ENCODE measurements around the gene CFAP141. TPM values are rescaled to one million over a fixed set of nuclear protein-coding genes. Genes with fewer than 3 reads are reported as not detected.

Gene CFAP141
- total and polyA plus RNA-seq, 7 experiments from 2014 or later: not detected

DNA sequence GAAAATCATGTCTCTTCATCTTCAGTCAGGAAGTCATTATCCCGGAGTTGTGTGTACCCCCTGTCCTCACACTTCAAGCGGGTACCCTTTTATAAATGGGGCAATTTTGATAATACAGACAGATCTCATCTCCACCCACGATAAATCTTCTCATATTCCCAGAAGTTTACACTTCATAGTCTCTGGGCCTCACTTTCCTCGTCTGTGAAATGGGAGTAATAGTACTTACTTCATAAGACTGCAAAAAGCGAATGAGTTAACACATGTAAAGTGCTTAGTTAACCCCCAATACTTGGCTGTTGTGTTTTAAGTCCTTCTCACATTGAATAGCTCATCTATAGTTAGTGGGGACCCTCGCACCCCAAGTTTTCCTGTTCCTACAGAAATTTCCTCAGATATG is 52.1 kb downstream of the CFAP141 start:
- Mint-ChIP-seq H3K27me3 (no peaks in the 10 kb centered on the region), H3K36me3 (peaks cover 0 to 47% (median 22%) of the 10 kb centered on the region in 5 donors), H3K4me1 (peaks cover 34 to 68% (median 54%) of the 10 kb centered on the region in 7 donors), H3K27ac (peak overlapping the region; percentile 79 to 97 (median 96)), H3K9me3 (peaks cover 0 to 4% (median 2%) of the 10 kb centered on the region in 11 donors), H3K4me3 (peak overlapping the region in 6 of 10 donors; percentile 10 to 59 (median 43))
- peaks cover 23 to 58% of the 10 kb centered on the region in 2 donors for H3K4me1 ChIP-seq (ENCODE audit: control insufficient read depth in 2 of 2, insufficient read depth in 2 of 2, low read length in 2 of 2)
- no peaks in the 10 kb centered on the region for H3K9me3 ChIP-seq (ENCODE audit: control insufficient read depth in 2 of 3, low read length in 3 of 3)
- H3K27ac ChIP-seq (ENCODE audit: low read depth, low read length): peak overlapping the region; percentile 77
- CTCF ChIA-PET: no interaction called here
- no peak overlapping the region for H3K4me3 ChIP-seq (ENCODE audit: low read length)
- intact Hi-C loops (cut with micrococcal nuclease): loop anchor here in 1 of 2 donors (10.0 kb wide), 2 partner anchors 369 to 479 kb away; partner anchors contain the start of genes ILF2 and NPR1
- POLR2A ChIA-PET: interaction anchor here (0.6 to 10.1 kb wide), 3 partner anchors 9 to 590 kb away, joined by 3 to 115 read pairs (median 3); no protein-coding TSS in a partner anchor
- H3K27me3 ChIP-seq (ENCODE audit: control insufficient read depth in 2 of 2, insufficient read depth in 2 of 2, low read length in 2 of 2): no peaks in the 10 kb centered on the region
- H3K36me3 ChIP-seq (ENCODE audit: control insufficient read depth in 2 of 3, insufficient read depth in 3 of 3, low read length in 3 of 3): peaks cover under 1 to 5% (median 4%) of the 10 kb centered on the region in 3 experiments
- no peak for DNase-seq
- ATAC-seq: no peak

DNA sequence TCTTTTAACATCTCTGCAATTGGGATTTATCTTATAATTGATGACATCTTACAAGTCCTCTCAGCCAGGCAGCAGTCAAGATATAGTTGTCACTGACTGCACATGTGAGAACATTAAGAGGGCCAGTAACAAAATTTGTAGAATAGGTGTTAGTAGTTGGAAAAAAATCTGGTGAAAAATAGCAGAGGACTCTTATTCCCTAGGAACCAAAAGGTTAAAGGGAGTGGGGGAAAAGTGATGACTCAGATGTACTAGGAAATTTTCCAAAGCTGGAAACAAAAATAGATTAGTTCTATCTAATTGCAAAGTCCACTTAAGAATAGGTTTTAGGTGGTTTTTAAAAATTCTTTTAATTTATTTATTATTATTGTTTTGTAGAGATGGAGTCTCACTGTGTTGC is 54.8 kb downstream of the CFAP141 start:
- intact Hi-C loops (cut with micrococcal nuclease): loop anchor here in 1 of 2 donors (10.0 kb wide), 2 partner anchors 367 to 477 kb away; partner anchors contain the start of genes ILF2 and NPR1

More for the DNA sequence above, 54.8 kb downstream of the CFAP141 start:
- DNase-seq (no peak), ATAC-seq (no peak)
- Histone ChIP-seq H3K27ac (ENCODE audit: low read depth, low read length) (no peak overlapping the region), H3K9me3 (ENCODE audit: control insufficient read depth in 2 of 3, low read length in 3 of 3) (no peaks in the 10 kb centered on the region), H3K27me3 (ENCODE audit: control insufficient read depth in 2 of 2, insufficient read depth in 2 of 2, low read length in 2 of 2) (no peaks in the 10 kb centered on the region), H3K4me1 (ENCODE audit: control insufficient read depth in 2 of 2, insufficient read depth in 2 of 2, low read length in 2 of 2) (peaks cover 0 to 35% of the 10 kb centered on the region in 2 donors), H3K4me3 (ENCODE audit: low read length) (no peak overlapping the region), H3K36me3 (ENCODE audit: control insufficient read depth in 2 of 3, insufficient read depth in 3 of 3, low read length in 3 of 3) (peaks cover 0 to 5% (median 4%) of the 10 kb centered on the region in 3 experiments)
- Mint-ChIP-seq H3K4me3 (no peak overlapping the region), H3K27me3 (no peaks in the 10 kb centered on the region), H3K27ac (peak overlapping the region in 7 of 9 donors; percentile 36 to 83 (median 49)), H3K9me3 (no peaks in the 10 kb centered on the region), H3K4me1 (peaks cover 11 to 45% (median 27%) of the 10 kb centered on the region in 7 donors), H3K36me3 (peaks cover 0 to 28% (median 11%) of the 10 kb centered on the region in 5 donors)
- ChIA-PET CTCF (no interaction called here), POLR2A (interaction anchor here (1.1 to 10.1 kb wide), 2 partner anchors 28 to 69 kb away, joined by 3 to 115 read pairs; a partner anchor contains a TSS)

Small RNAs within 50 kb of the gene (microRNA-seq; reads per million reads assigned to microRNA genes)
- 23.3 reads per million, percentile 34 among the genes with 10 or more reads in this experiment for gene MIR190B (ENCODE audit: borderline microRNAs expressed)

Other genes with a start within 250 kb of the CFAP141 start
- gene CRTC2, start 247.7 kb downstream of the CFAP141 start, total RNA-seq: 100 to 1,000 TPM in 4 of 5 experiments, 10 to 100 TPM in 1; 86.1 to 157 (median 119) TPM
- gene CRTC2, start 247.7 kb downstream of the CFAP141 start, polyA plus RNA-seq: 10 to 100 TPM; 25.2 to 44.8 TPM
- 10 to 100 TPM; 14.4 to 53.2 (median 18.7) TPM for gene SLC39A1, start 242.8 kb downstream of the CFAP141 start, total RNA-seq
- gene SLC39A1, start 242.8 kb downstream of the CFAP141 start, polyA plus RNA-seq: 10 to 100 TPM; 27.8 to 37.4 TPM
- 1 to 10 TPM; 4.6 to 8.4 (median 7.0) TPM for gene CREB3L4, start 238.4 kb downstream of the CFAP141 start, total RNA-seq
- gene CREB3L4, start 238.4 kb downstream of the CFAP141 start, polyA plus RNA-seq: 1 to 10 TPM; 6.2 to 7.7 TPM
- gene JTB, start 228.7 kb downstream of the CFAP141 start, total RNA-seq: 100 to 1,000 TPM in 3 of 5 experiments, 10 to 100 TPM in 2; 78.4 to 134 (median 104) TPM
- 100 to 1,000 TPM; 294 to 319 TPM for gene JTB, start 228.7 kb downstream of the CFAP141 start, polyA plus RNA-seq
- 1 to 10 TPM in 2 of 5 experiments, under 1 TPM in 2, not detected in 1; 0.45 to 2.2 (median 1.4) TPM for gene RAB13, start 220.0 kb downstream of the CFAP141 start, total RNA-seq
- gene RAB13, start 220.0 kb downstream of the CFAP141 start, polyA plus RNA-seq: not detected
- gene RPS27, start 215.6 kb downstream of the CFAP141 start, total RNA-seq: 1,000 to 10,000 TPM; 2,313 to 8,530 (median 5,699) TPM
- gene RPS27, start 215.6 kb downstream of the CFAP141 start, polyA plus RNA-seq: over 10,000 TPM; 24,536 to 29,571 TPM
- under 1 TPM in 4 of 5 experiments, not detected in 1; 0.11 to 0.16 (median 0.15) TPM for gene NUP210L, start 51.3 kb downstream of the CFAP141 start, total RNA-seq
- not detected for gene NUP210L, start 51.3 kb downstream of the CFAP141 start, polyA plus RNA-seq
- gene TPM3, start 14.2 kb downstream of the CFAP141 start, total RNA-seq: 100 to 1,000 TPM; 264 to 688 (median 281) TPM
- gene TPM3, start 14.2 kb downstream of the CFAP141 start, polyA plus RNA-seq: 100 to 1,000 TPM; 653 to 718 TPM
- gene UBAP2L, start 14.6 kb upstream of the CFAP141 start, total RNA-seq: 100 to 1,000 TPM; 183 to 235 (median 189) TPM
- 10 to 100 TPM; 49.4 to 79.0 TPM for gene UBAP2L, start 14.6 kb upstream of the CFAP141 start, polyA plus RNA-seq
- gene HAX1, start 66.3 kb upstream of the CFAP141 start, total RNA-seq: 100 to 1,000 TPM in 3 of 5 experiments, 10 to 100 TPM in 2; 71.9 to 111 (median 104) TPM
- gene HAX1, start 66.3 kb upstream of the CFAP141 start, polyA plus RNA-seq: 100 to 1,000 TPM; 198 to 201 TPM
- gene AQP10, start 114.8 kb upstream of the CFAP141 start, total RNA-seq: under 1 TPM in 1 of 5 experiments, not detected in 4; 0.59 TPM
- gene AQP10, start 114.8 kb upstream of the CFAP141 start, polyA plus RNA-seq: not detected
- 100 to 1,000 TPM; 105 to 130 (median 117) TPM for gene ATP8B2, start 119.2 kb upstream of the CFAP141 start, total RNA-seq
- gene ATP8B2, start 119.2 kb upstream of the CFAP141 start, polyA plus RNA-seq: 10 to 100 TPM; 49.2 to 89.4 TPM
- gene IL6R, start 199.0 kb upstream of the CFAP141 start, total RNA-seq: 10 to 100 TPM in 4 of 5 experiments, 1 to 10 TPM in 1; 5.2 to 91.6 (median 85.6) TPM
- 10 to 100 TPM; 55.1 to 66.3 TPM for gene IL6R, start 199.0 kb upstream of the CFAP141 start, polyA plus RNA-seq